IPS-15b (cell line): ENCODE results near the gene CXCR2.

Experiments used
- H3K27me3 ChIP-seq: one replicate; pipeline ENCODE4 v1.6.1; 2013; ENCODE audit warnings: low read length; ENCODE audit not compliant: control insufficient read depth, insufficient read depth
- H3K36me3 ChIP-seq: one replicate; pipeline ENCODE4 v1.6.1; 2013; ENCODE audit warnings: low read length; ENCODE audit not compliant: control insufficient read depth, insufficient read depth
- H3K4me1 ChIP-seq: one replicate; pipeline ENCODE4 v1.6.1; 2013; ENCODE audit warnings: mild to moderate bottlenecking, low read length; ENCODE audit not compliant: control insufficient read depth, insufficient read depth
- H3K4me3 ChIP-seq: one replicate; pipeline ENCODE4 v1.5.1; 2013; ENCODE audit warnings: low read depth, low read length
- H3K9ac ChIP-seq: one replicate; pipeline ENCODE4 v1.6.1; 2013; ENCODE audit warnings: low read depth, mild to moderate bottlenecking, low read length
- H3K9me3 ChIP-seq: one replicate; pipeline ENCODE4 v1.6.1; 2013; ENCODE audit warnings: mild to moderate bottlenecking, low read length; ENCODE audit not compliant: control insufficient read depth, insufficient read depth

Gene CXCR2

GRCh38 chr2:218137514-218137913 is 11.7 kb downstream of the CXCR2 start:
- H3K9me3 ChIP-seq, result no peaks in the 10 kb centered on the region

GRCh38 chr2:218138047-218138446 is 12.2 kb downstream of the CXCR2 start:
- no peak overlapping the region for H3K4me3 ChIP-seq
- H3K9me3 ChIP-seq, result no peaks in the 10 kb centered on the region
- no peaks in the 10 kb centered on the region for H3K36me3 ChIP-seq
- no peak overlapping the region for H3K9ac ChIP-seq
- peaks cover 2% of the 10 kb centered on the region for H3K27me3 ChIP-seq
- H3K4me1 ChIP-seq, result no peaks in the 10 kb centered on the region

More at GRCh38 chr2:218137514-218137913, 11.7 kb downstream of the CXCR2 start:
- Histone ChIP-seq H3K27me3 (peaks cover 2% of the 10 kb centered on the region), H3K4me1 (no peaks in the 10 kb centered on the region), H3K9ac (no peak overlapping the region), H3K36me3 (no peaks in the 10 kb centered on the region), H3K4me3 (no peak overlapping the region)

- Histone ChIP-seq H3K9ac (no peak overlapping the region), H3K4me3 (no peak overlapping the region), H3K4me1 (no peaks in the 10 kb centered on the region), H3K27me3 (no peaks in the 10 kb centered on the region), H3K9me3 (no peaks in the 10 kb centered on the region), H3K36me3 (no peaks in the 10 kb centered on the region)
These were observed 19.3 kb downstream of the CXCR2 start for GRCh38 chr2:218145124-218145523.

GRCh38 chr2:218146056-218146455 is 20.2 kb downstream of the CXCR2 start:
- Histone ChIP-seq H3K27me3 (no peaks in the 10 kb centered on the region), H3K4me1 (no peaks in the 10 kb centered on the region), H3K36me3 (no peaks in the 10 kb centered on the region), H3K9me3 (no peaks in the 10 kb centered on the region), H3K9ac (no peak overlapping the region), H3K4me3 (no peak overlapping the region)

- H3K4me1 ChIP-seq, result no peaks in the 10 kb centered on the region
- no peaks in the 10 kb centered on the region for H3K36me3 ChIP-seq
- H3K9ac ChIP-seq, result no peak overlapping the region
- no peaks in the 10 kb centered on the region for H3K9me3 ChIP-seq
- no peak overlapping the region for H3K4me3 ChIP-seq
- H3K27me3 ChIP-seq, result no peaks in the 10 kb centered on the region
These were observed 23.3 kb downstream of the CXCR2 start for GRCh38 chr2:218149098-218149497.

- no peaks in the 10 kb centered on the region for H3K4me1 ChIP-seq
- H3K27me3 ChIP-seq, result no peaks in the 10 kb centered on the region
- H3K36me3 ChIP-seq, result no peaks in the 10 kb centered on the region
- no peaks in the 10 kb centered on the region for H3K9me3 ChIP-seq
- no peak overlapping the region for H3K9ac ChIP-seq
- no peak overlapping the region for H3K4me3 ChIP-seq
These were observed 24.1 kb downstream of the CXCR2 start for GRCh38 chr2:218149848-218150440.

GRCh38 chr2:218152172-218152571 is 26.3 kb downstream of the CXCR2 start:
- Histone ChIP-seq H3K4me1 (no peaks in the 10 kb centered on the region), H3K9me3 (no peaks in the 10 kb centered on the region), H3K36me3 (no peaks in the 10 kb centered on the region), H3K27me3 (no peaks in the 10 kb centered on the region), H3K4me3 (no peak overlapping the region), H3K9ac (no peak overlapping the region)

GRCh38 chr2:218152777-218153176 is 26.9 kb downstream of the CXCR2 start:
- Histone ChIP-seq H3K9me3 (no peaks in the 10 kb centered on the region), H3K36me3 (no peaks in the 10 kb centered on the region), H3K9ac (no peak overlapping the region), H3K27me3 (no peaks in the 10 kb centered on the region), H3K4me1 (no peaks in the 10 kb centered on the region), H3K4me3 (no peak overlapping the region)

GRCh38 chr2:218155953-218156479 is 30.2 kb downstream of the CXCR2 start:
- Histone ChIP-seq H3K36me3 (no peaks in the 10 kb centered on the region), H3K27me3 (no peaks in the 10 kb centered on the region), H3K4me3 (no peak overlapping the region), H3K9me3 (no peaks in the 10 kb centered on the region), H3K4me1 (no peaks in the 10 kb centered on the region), H3K9ac (no peak overlapping the region)

- H3K9ac ChIP-seq, result no peak overlapping the region
- no peaks in the 10 kb centered on the region for H3K27me3 ChIP-seq
- no peaks in the 10 kb centered on the region for H3K36me3 ChIP-seq
- no peak overlapping the region for H3K4me3 ChIP-seq
- H3K9me3 ChIP-seq, result no peaks in the 10 kb centered on the region
- H3K4me1 ChIP-seq, result no peaks in the 10 kb centered on the region
These were observed 35.8 kb downstream of the CXCR2 start for GRCh38 chr2:218161644-218162043.

- H3K36me3 ChIP-seq, result no peaks in the 10 kb centered on the region
- no peaks in the 10 kb centered on the region for H3K4me1 ChIP-seq
- no peaks in the 10 kb centered on the region for H3K27me3 ChIP-seq
- no peak overlapping the region for H3K4me3 ChIP-seq
- no peaks in the 10 kb centered on the region for H3K9me3 ChIP-seq
- no peak overlapping the region for H3K9ac ChIP-seq
These were observed 37.0 kb downstream of the CXCR2 start for GRCh38 chr2:218162814-218163213.

GRCh38 chr2:218166791-218167190 is 41.0 kb downstream of the CXCR2 start, which contains the start of gene CXCR1:
Gene CXCR1 (minus strand): TSS chr2:218166962. CDS start chr2:218165211, 1,751 bp downstream.
- Histone ChIP-seq H3K27me3 (no peaks in the 10 kb centered on the region), H3K9me3 (no peaks in the 10 kb centered on the region), H3K9ac (no peak within 1 kb of the TSS), H3K36me3 (no peaks in the 10 kb centered on the region), H3K4me3 (no peak within 1 kb of the TSS), H3K4me1 (peaks cover 2% of the 10 kb centered on the region)
